Type B pancreatic cell (in vitro differentiated cells): ENCODE results near the gene STK38L. TPM values are rescaled to one million over a fixed set of nuclear protein-coding genes. Genes with fewer than 3 reads are reported as not detected.

ENCODE experiments used
- DNase-seq: peaks from one replicate; pipeline ENCODE4 v3.0.0; 2021; ENCODE audit warnings: mixed read lengths; ENCODE audit not compliant: unreplicated experiment; ENCODE audit errors: extremely low spot score
- H3K27ac Mint-ChIP-seq: 2 replicates; pipeline ENCODE4 v1.8.0; 2021; ENCODE audit warnings: mild to moderate bottlenecking, mixed read lengths
- H3K27me3 Mint-ChIP-seq: 2 replicates; pipeline ENCODE4 v1.8.0; 2021; ENCODE audit warnings: mixed read lengths
- H3K36me3 Mint-ChIP-seq: 2 replicates; pipeline ENCODE4 v1.8.0; 2021; ENCODE audit warnings: mixed read lengths
- H3K4me1 Mint-ChIP-seq: one replicate; pipeline ENCODE4 v1.8.0; 2021; ENCODE audit warnings: mixed read lengths; ENCODE audit not compliant: unreplicated experiment
- H3K4me3 Mint-ChIP-seq: 2 replicates; pipeline ENCODE4 v1.8.0; 2021; ENCODE audit warnings: mild to moderate bottlenecking, mixed read lengths
- H3K9me3 Mint-ChIP-seq: 2 replicates; pipeline ENCODE4 v1.8.0; 2021; ENCODE audit warnings: mixed read lengths
- CTCF ChIP-seq: fragments of 200-600 bp; sonication (generic); conservative IDR thresholded peaks from 2 replicates; pipeline ENCODE4 v1.5.0; 2021; ENCODE audit warnings: antibody characterized with exemption, mild to moderate bottlenecking
- total RNA-seq: library from RNA; stranded (reverse); gene quantifications from 2 replicates; pipeline ENCODE4 v1.2.1, GENCODE V29; 2021; ENCODE audit warnings: low replicate concordance

STK38L gene
- total RNA-seq, 1 donor from 2014 or later: 43.1 TPM

- Mint-ChIP-seq H3K36me3 (peaks cover 9% of the 10 kb centered on the region), H3K4me1 (no peaks in the 10 kb centered on the region), H3K4me3 (no peak overlapping the region), H3K9me3 (no peaks in the 10 kb centered on the region), H3K27ac (no peak overlapping the region), H3K27me3 (no peaks in the 10 kb centered on the region)
- TF ChIP-seq CTCF: no peak
- no peak for DNase-seq
These were observed 103.7 kb downstream of the STK38L start for GRCh38 chr12:27347779-27348178.

- Mint-ChIP-seq H3K36me3 (peaks cover 10% of the 10 kb centered on the region), H3K9me3 (no peaks in the 10 kb centered on the region), H3K27ac (no peak overlapping the region), H3K4me3 (no peak overlapping the region), H3K27me3 (no peaks in the 10 kb centered on the region), H3K4me1 (no peaks in the 10 kb centered on the region)
- no peak for TF ChIP-seq CTCF
- DNase-seq: no peak
These were observed 107.4 kb downstream of the STK38L start for GRCh38 chr12:27351476-27351875.

- H3K4me3 Mint-ChIP-seq: no peak overlapping the region
- no peaks in the 10 kb centered on the region for H3K4me1 Mint-ChIP-seq
- no peak for DNase-seq
- no peaks in the 10 kb centered on the region for H3K9me3 Mint-ChIP-seq
- H3K27ac Mint-ChIP-seq: no peak overlapping the region
- TF ChIP-seq CTCF: no peak
- H3K27me3 Mint-ChIP-seq: no peaks in the 10 kb centered on the region
- H3K36me3 Mint-ChIP-seq: peaks cover 5% of the 10 kb centered on the region
These were observed 111.4 kb downstream of the STK38L start for GRCh38 chr12:27355486-27355885.

- no peak for DNase-seq
- H3K4me3 Mint-ChIP-seq: no peak overlapping the region
- H3K36me3 Mint-ChIP-seq: peaks cover 5% of the 10 kb centered on the region
- no peaks in the 10 kb centered on the region for H3K27me3 Mint-ChIP-seq
- no peak overlapping the region for H3K27ac Mint-ChIP-seq
- H3K9me3 Mint-ChIP-seq: no peaks in the 10 kb centered on the region
- H3K4me1 Mint-ChIP-seq: no peaks in the 10 kb centered on the region
- TF ChIP-seq CTCF: no peak
These were observed 111.9 kb downstream of the STK38L start for GRCh38 chr12:27355979-27356378.

- no peak overlapping the region for H3K27ac Mint-ChIP-seq
- no peak for DNase-seq
- no peaks in the 10 kb centered on the region for H3K27me3 Mint-ChIP-seq
- H3K4me1 Mint-ChIP-seq: no peaks in the 10 kb centered on the region
- no peak overlapping the region for H3K4me3 Mint-ChIP-seq
- H3K36me3 Mint-ChIP-seq: peaks cover 4% of the 10 kb centered on the region
- no peak for TF ChIP-seq CTCF
- H3K9me3 Mint-ChIP-seq: no peaks in the 10 kb centered on the region
These were observed 115.7 kb downstream of the STK38L start for GRCh38 chr12:27359578-27360340.

- no peaks in the 10 kb centered on the region for H3K9me3 Mint-ChIP-seq
- no peaks in the 10 kb centered on the region for H3K27me3 Mint-ChIP-seq
- H3K4me1 Mint-ChIP-seq: no peaks in the 10 kb centered on the region
- no peak overlapping the region for H3K27ac Mint-ChIP-seq
- no peak for TF ChIP-seq CTCF
- no peak overlapping the region for H3K4me3 Mint-ChIP-seq
- DNase-seq: no peak
- H3K36me3 Mint-ChIP-seq: peaks cover 4% of the 10 kb centered on the region
These were observed 117.3 kb downstream of the STK38L start for GRCh38 chr12:27361372-27361771.
